ENCODE results near the gene ARHGAP45.

The ARHGAP45 gene

DNA sequence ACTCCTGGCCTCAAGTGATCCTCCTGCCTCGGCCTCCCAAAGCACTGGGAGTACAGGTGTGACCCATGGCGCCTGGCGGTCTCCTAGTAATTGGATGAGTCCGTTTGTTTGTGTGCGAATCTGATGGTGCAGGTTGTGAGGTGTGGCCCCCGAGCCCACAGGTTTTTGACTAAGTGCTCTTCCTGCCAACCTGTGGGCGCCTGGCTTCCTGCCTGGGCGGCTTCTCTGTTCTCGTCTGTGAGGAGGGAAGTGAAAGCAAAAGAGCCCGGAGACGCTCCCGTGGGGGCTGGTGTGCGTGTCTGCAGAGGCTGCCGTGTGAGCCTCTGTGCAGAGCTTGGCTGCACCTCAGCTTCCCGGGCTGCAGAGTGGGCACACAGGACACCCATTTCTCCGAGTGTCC, 10.0 kb downstream of the ARHGAP45 start:
- peaks cover 38% of the 10 kb centered on the region for H3K36me3 ChIP-seq (ENCODE audit: insufficient read depth, low read length)
- no peak overlapping the region for H3K4me3 ChIP-seq (ENCODE audit: low read length)
- H3K9ac ChIP-seq (ENCODE audit: low read depth, low read length), result no peak overlapping the region
- no peaks in the 10 kb centered on the region for H3K27me3 ChIP-seq (ENCODE audit: insufficient read depth, low read length)
- H3K4me1 ChIP-seq (ENCODE audit: insufficient read depth, low read length), result no peaks in the 10 kb centered on the region
- 94% methylated on average over 16 of the region's 16 CpGs for WGBS
- no peaks in the 10 kb centered on the region for H3K9me3 ChIP-seq (ENCODE audit: insufficient read depth, low read depth, low read length)
- H3K27ac ChIP-seq (ENCODE audit: low read depth, low read length), result no peak overlapping the region

DNA sequence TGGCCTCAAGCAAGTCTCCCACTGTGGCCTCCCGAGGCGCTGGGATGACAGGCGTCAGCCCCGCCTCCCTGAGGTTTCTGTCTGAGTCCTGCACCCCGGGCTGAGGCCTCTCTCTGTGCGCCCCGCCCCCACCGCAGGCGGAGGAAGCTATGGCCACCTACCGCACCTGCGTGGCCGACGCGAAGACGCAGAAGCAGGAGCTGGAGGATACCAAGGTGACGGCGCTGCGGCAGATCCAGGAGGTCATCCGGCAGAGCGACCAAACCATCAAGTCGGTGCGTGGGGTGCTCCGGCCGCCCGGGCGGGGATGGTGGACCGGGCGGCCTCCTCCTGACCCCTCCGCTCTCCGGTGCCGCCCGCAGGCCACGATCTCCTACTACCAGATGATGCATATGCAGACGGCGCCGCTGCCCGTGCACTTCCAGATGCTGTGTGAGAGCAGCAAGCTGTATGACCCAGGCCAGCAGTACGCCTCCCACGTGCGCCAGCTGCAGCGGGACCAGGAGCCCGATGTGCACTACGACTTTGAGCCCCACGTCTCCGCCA, 12.7 kb downstream of the ARHGAP45 start:
- peaks cover 43% of the 10 kb centered on the region for H3K36me3 ChIP-seq (ENCODE audit: insufficient read depth, low read length)
- no peaks in the 10 kb centered on the region for H3K9me3 ChIP-seq (ENCODE audit: insufficient read depth, low read depth, low read length)
- no peak overlapping the region for H3K27ac ChIP-seq (ENCODE audit: low read depth, low read length)
- WGBS, result 94% methylated on average over 45 of the region's 45 CpGs
- H3K9ac ChIP-seq (ENCODE audit: low read depth, low read length), result no peak overlapping the region
- no peaks in the 10 kb centered on the region for H3K4me1 ChIP-seq (ENCODE audit: insufficient read depth, low read length)
- H3K27me3 ChIP-seq (ENCODE audit: insufficient read depth, low read length), result no peaks in the 10 kb centered on the region
- no peak overlapping the region for H3K4me3 ChIP-seq (ENCODE audit: low read length)

DNA sequence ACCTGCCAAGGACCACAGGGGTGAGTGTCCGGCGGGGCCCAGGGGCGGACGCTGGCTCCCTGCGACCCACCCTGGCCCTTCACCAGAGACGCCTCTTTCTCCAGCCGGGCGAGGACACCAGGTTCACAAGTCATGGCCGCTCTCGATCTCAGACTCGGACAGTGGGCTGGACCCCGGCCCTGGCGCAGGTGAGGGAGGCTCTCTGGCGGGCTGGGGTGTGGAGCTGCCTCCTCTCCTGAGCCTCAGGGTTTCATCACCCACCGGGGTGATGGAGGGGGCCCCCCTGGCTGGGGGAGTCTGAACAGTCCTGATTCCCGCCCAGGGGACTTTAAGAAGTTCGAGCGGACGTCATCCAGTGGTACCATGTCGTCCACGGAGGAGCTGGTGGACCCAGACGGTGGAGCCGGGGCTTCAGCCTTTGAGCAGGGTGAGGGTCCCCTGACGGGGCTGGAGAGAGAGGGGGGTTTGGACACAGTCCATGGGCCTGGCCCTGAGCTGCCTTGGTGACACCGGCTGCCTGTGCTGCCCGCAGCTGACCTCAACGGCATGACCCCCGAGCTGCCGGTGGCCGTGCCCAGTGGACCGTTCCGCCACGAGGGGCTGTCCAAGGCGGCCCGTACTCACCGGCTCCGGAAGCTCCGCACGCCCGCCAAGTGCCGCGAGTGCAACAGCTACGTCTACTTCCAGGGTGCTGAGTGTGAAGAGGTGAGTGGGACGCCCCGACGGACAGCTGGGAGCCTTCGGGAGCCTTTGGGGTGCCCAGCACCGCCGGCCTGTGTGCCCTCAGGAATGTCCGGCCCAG, 13.6 kb downstream of the ARHGAP45 start:
- Histone ChIP-seq H3K27ac (ENCODE audit: low read depth, low read length) (no peak overlapping the region), H3K4me3 (ENCODE audit: low read length) (no peak overlapping the region), H3K4me1 (ENCODE audit: insufficient read depth, low read length) (no peaks in the 10 kb centered on the region), H3K9me3 (ENCODE audit: insufficient read depth, low read depth, low read length) (no peaks in the 10 kb centered on the region), H3K27me3 (ENCODE audit: insufficient read depth, low read length) (no peaks in the 10 kb centered on the region), H3K36me3 (ENCODE audit: insufficient read depth, low read length) (peaks cover 46% of the 10 kb centered on the region), H3K9ac (ENCODE audit: low read depth, low read length) (no peak overlapping the region)
- WGBS, result 95% methylated on average over 50 of the region's 50 CpGs

DNA sequence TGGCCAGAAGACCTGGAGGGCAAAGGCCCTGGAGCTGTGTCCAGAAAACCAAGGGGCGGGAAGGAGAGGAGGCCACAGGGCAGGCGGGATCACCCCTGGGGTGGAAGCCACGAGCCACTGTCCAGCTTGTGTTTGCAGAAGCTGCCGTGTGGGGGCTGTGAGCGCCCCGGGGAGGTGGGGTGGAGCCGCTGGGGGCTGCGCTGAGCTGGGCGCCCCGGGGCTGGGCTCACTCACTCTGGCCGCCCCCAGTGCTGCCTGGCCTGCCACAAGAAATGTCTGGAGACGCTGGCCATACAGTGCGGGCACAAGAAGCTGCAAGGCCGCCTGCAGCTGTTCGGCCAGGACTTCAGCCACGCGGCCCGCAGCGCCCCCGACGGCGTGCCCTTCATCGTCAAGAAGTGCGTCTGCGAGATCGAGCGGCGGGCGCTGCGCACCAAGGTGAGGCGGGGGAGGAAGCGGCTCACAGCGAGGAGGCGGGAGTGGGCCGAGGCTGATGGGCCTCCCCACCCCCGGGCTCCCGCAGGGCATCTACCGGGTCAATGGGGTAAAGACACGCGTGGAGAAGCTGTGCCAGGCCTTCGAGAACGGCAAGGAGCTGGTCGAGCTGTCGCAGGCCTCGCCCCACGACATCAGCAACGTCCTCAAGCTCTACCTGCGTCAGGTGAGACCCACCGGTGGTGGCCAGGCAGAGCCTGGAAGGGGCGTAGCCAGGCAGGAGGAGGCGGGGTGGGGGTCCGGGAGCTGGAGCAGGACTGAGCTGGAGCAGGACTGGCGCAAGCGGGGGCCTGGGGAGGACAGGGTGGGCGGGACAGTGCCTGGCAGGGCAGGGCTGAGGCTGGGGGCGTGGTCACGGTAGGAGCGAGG, 14.6 kb downstream of the ARHGAP45 start:
- Histone ChIP-seq H3K9me3 (ENCODE audit: insufficient read depth, low read depth, low read length) (no peaks in the 10 kb centered on the region), H3K36me3 (ENCODE audit: insufficient read depth, low read length) (peaks cover 47% of the 10 kb centered on the region), H3K27ac (ENCODE audit: low read depth, low read length) (peak overlapping the region; percentile 41; the same call in 1 of the 2 replicates), H3K27me3 (ENCODE audit: insufficient read depth, low read length) (no peaks in the 10 kb centered on the region), H3K4me3 (ENCODE audit: low read length) (peak overlapping the region; percentile 28; the same call in 1 of the 2 replicates), H3K4me1 (ENCODE audit: insufficient read depth, low read length) (no peaks in the 10 kb centered on the region), H3K9ac (ENCODE audit: low read depth, low read length) (no peak overlapping the region)
- WGBS, result 76% methylated on average over 58 of the region's 58 CpGs

DNA sequence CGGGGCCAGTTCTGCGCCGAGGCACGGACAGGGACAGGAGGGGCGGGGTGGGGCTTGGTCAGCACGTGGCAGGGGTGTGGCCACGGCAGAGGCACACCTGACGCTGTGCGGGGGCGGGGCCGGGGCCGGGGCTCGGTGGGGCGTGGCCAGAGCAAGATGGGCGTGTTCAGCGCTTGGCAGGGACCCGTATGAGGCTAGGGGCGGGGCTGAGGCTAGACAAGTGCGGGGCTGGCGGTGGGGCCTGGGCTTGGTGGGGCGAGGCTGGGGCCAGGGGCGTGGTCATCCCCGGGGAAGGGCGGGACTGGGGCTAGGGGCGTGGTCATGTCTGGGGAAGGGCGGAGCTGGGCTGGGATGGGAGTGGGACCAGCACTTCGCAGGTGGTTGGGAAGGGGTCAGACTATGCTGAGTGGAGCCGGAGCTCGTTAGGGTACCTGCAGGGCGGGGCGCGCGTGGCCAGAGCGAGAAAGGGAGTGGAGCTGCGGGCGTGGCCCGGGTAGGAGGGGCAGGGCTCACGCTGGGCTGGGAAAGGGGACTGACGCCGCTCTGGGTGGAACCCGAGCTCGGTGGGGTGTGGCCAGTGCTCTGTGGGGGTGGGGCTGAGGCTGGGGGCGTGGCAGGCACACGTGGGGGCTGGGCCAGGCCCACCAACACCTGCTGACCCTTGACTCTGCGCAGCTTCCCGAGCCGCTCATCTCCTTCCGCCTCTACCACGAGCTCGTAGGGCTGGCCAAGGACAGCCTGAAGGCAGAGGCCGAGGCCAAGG, 15.4 kb downstream of the ARHGAP45 start:
- H3K27ac ChIP-seq (ENCODE audit: low read depth, low read length), result no peak overlapping the region
- 24% methylated on average over 51 of the region's 51 CpGs for WGBS

DNA sequence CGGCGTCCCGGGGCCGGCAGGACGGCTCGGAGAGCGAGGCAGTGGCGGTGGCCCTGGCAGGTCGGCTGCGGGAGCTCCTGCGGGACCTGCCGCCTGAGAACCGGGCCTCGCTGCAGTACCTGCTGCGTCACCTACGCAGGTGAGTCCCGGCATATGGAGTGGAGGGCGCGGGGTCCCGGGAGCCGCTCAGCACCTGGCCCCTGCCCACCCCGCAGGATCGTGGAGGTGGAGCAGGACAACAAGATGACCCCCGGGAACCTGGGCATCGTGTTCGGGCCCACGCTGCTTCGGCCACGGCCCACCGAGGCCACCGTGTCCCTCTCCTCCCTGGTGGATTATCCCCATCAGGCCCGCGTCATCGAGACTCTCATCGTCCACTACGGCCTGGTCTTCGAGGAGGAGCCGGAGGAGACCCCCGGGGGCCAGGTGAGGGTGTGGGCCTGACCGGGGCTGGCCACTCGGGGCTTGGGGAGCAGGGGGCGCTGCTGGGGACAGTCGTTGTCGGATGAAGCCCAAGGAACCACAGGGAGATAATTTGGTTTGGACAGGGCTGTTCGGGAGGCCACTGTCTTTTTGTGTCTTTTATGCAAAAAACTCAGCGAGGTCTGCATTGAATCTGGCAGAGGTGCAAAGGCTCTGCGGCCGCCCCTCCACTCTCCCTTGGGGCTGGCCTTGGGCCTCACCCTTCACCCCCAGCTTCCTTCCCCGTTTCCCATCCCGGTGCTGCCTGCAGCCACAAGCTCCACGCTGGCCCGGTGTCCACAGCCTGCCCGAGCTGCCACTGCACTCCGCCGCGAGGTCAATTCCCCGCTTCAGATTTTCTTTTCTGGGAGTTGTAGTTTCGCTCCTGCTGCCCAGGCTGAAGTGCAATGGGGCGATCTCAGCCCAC, 16.2 kb downstream of the ARHGAP45 start:
- H3K9ac ChIP-seq (ENCODE audit: low read depth, low read length), result no peak overlapping the region
- no peaks in the 10 kb centered on the region for H3K9me3 ChIP-seq (ENCODE audit: insufficient read depth, low read depth, low read length)
- no peak overlapping the region for H3K27ac ChIP-seq (ENCODE audit: low read depth, low read length)
- no peaks in the 10 kb centered on the region for H3K4me1 ChIP-seq (ENCODE audit: insufficient read depth, low read length)
- peaks cover 53% of the 10 kb centered on the region for H3K36me3 ChIP-seq (ENCODE audit: insufficient read depth, low read length)
- peak overlapping the region; percentile 55; the same call in 1 of the 2 replicates for H3K4me3 ChIP-seq (ENCODE audit: low read length)
- H3K27me3 ChIP-seq (ENCODE audit: insufficient read depth, low read length), result no peaks in the 10 kb centered on the region
- 91% methylated on average over 59 of the region's 59 CpGs for WGBS

More for the DNA sequence above, 15.4 kb downstream of the ARHGAP45 start:
- peak overlapping the region; percentile 55 for H3K4me3 ChIP-seq (ENCODE audit: low read length)
- no peaks in the 10 kb centered on the region for H3K9me3 ChIP-seq (ENCODE audit: insufficient read depth, low read depth, low read length)
- H3K27me3 ChIP-seq (ENCODE audit: insufficient read depth, low read length), result no peaks in the 10 kb centered on the region
- no peak overlapping the region for H3K9ac ChIP-seq (ENCODE audit: low read depth, low read length)
- H3K4me1 ChIP-seq (ENCODE audit: insufficient read depth, low read length), result no peaks in the 10 kb centered on the region
- H3K36me3 ChIP-seq (ENCODE audit: insufficient read depth, low read length), result peaks cover 51% of the 10 kb centered on the region

DNA sequence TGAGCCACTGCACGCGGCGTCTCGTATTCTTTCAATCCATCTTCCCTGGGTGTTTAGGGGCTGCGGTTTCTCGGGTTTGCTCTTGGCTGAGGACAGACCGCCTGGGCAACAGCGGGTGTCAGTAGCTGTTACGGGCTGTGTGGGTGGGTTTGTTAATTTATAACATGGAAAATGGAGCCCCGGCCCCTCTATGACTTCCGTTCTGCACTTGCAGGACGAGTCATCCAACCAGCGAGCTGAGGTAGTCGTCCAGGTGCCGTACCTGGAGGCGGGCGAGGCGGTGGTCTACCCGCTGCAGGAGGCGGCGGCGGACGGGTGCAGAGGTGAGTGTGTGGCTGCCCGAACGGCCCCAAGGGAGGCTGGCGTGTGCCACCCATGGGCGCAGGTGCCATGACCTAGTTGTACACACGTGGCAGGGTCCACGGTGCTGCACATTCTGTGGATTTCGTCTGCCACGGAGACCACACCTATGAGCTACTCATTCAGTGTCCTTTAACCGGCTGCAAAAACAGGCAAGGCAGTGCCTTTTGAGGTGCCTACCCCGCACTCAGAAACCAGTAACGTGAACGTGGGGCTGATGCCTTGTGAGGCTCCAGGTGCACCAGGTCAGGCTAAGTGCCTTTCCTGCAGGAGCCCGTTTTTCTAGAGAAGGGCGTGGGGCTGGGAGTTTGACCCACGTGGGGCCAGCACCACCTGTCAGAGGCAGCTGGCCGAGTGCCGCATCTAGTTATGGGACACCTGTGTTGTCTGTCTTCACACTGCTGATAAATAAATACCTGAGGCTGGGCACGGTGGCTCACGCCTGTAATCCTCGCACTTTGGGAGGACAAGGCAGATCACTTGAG, 17.3 kb downstream of the ARHGAP45 start:
- Histone ChIP-seq H3K9ac (ENCODE audit: low read depth, low read length) (no peak overlapping the region), H3K27me3 (ENCODE audit: insufficient read depth, low read length) (no peaks in the 10 kb centered on the region), H3K36me3 (ENCODE audit: insufficient read depth, low read length) (peaks cover 61% of the 10 kb centered on the region), H3K4me1 (ENCODE audit: insufficient read depth, low read length) (no peaks in the 10 kb centered on the region), H3K9me3 (ENCODE audit: insufficient read depth, low read depth, low read length) (no peaks in the 10 kb centered on the region), H3K4me3 (ENCODE audit: low read length) (no peak overlapping the region), H3K27ac (ENCODE audit: low read depth, low read length) (no peak overlapping the region)
- 94% methylated on average over 43 of the region's 43 CpGs for WGBS

DNA sequence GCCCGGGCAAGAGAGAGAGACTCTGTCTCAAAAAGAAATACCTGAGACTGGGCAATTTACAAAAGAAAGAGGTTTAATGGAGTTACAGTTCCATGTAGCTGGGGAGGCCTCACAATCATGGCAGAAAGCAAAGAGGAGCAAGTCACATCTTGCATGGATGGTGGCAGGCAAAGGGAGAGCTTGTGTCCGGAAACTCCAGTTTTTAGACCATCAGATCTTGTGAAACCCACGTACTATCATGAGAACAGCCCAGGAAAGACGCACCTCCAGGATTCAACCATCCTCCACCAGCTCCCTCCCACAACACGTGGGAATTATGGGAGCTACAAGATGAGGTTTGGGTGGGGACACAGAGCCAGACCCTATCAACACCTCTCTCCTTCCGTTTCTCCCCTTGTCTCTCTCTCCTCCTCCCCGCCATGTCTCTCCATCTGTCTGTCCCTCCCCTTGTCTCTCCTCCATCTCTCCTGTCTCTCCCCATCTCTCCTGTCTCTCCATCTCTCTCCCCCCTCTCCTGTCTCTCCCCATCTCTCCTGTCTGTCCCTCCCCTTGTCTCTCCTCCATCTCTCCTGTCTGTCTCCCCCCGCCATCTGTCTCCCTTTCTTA, 18.2 kb downstream of the ARHGAP45 start:
- Histone ChIP-seq H3K4me1 (ENCODE audit: insufficient read depth, low read length) (no peaks in the 10 kb centered on the region), H3K27ac (ENCODE audit: low read depth, low read length) (no peak overlapping the region), H3K9me3 (ENCODE audit: insufficient read depth, low read depth, low read length) (no peaks in the 10 kb centered on the region), H3K9ac (ENCODE audit: low read depth, low read length) (no peak overlapping the region), H3K36me3 (ENCODE audit: insufficient read depth, low read length) (peaks cover 58% of the 10 kb centered on the region), H3K27me3 (ENCODE audit: insufficient read depth, low read length) (no peaks in the 10 kb centered on the region), H3K4me3 (ENCODE audit: low read length) (no peak overlapping the region)
- 86% methylated on average over 7 of the region's 8 CpGs for WGBS

DNA sequence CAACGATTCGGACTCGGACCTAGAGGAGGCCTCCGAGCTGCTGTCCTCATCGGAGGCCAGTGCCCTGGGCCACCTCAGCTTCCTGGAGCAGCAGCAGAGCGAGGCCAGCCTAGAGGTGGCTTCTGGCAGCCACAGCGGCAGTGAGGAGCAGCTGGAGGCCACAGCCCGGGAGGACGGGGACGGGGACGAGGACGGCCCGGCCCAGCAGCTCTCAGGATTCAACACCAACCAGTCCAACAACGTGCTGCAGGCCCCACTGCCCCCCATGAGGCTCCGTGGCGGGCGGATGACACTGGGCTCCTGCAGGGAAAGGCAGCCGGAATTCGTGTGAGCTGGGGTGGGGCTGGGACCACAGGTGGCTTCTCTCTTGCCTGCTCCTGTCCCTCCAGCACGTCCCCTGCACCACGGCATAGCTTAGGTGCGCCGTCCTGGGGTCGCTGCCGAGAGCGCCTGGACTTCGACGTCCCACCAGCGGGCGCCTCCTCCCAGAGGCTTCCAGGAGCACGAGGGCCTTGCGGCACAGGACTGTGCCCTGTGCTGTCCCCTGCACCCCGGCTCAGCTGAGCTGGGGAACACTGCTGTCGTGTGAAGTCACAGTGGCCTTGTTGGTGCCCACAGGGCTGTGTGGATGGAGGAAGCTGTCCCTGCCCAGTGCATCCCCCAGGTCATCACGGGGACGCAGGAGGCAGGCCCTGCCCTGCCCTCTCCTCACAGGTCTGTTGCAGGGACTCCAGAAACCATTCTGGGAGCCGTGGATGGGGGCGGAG, 18.9 kb downstream of the ARHGAP45 start:
- H3K9ac ChIP-seq (ENCODE audit: low read depth, low read length), result peak overlapping the region; percentile 36; the same call in 1 of the 2 replicates
- H3K4me3 ChIP-seq (ENCODE audit: low read length), result no peak overlapping the region
- WGBS, result 90% methylated on average over 38 of the region's 38 CpGs
- H3K27me3 ChIP-seq (ENCODE audit: insufficient read depth, low read length), result no peaks in the 10 kb centered on the region
- H3K4me1 ChIP-seq (ENCODE audit: insufficient read depth, low read length), result no peaks in the 10 kb centered on the region
- H3K27ac ChIP-seq (ENCODE audit: low read depth, low read length), result no peak overlapping the region
- peaks cover 55% of the 10 kb centered on the region for H3K36me3 ChIP-seq (ENCODE audit: insufficient read depth, low read length)
- no peaks in the 10 kb centered on the region for H3K9me3 ChIP-seq (ENCODE audit: insufficient read depth, low read depth, low read length)

Data from HUES64 (cell line).